ENCODE results near the gene IGFL3.
A peak's percentile ranks its signal among the peaks of the same experiment; 100 is the strongest.

IGFL3 gene

DNA sequence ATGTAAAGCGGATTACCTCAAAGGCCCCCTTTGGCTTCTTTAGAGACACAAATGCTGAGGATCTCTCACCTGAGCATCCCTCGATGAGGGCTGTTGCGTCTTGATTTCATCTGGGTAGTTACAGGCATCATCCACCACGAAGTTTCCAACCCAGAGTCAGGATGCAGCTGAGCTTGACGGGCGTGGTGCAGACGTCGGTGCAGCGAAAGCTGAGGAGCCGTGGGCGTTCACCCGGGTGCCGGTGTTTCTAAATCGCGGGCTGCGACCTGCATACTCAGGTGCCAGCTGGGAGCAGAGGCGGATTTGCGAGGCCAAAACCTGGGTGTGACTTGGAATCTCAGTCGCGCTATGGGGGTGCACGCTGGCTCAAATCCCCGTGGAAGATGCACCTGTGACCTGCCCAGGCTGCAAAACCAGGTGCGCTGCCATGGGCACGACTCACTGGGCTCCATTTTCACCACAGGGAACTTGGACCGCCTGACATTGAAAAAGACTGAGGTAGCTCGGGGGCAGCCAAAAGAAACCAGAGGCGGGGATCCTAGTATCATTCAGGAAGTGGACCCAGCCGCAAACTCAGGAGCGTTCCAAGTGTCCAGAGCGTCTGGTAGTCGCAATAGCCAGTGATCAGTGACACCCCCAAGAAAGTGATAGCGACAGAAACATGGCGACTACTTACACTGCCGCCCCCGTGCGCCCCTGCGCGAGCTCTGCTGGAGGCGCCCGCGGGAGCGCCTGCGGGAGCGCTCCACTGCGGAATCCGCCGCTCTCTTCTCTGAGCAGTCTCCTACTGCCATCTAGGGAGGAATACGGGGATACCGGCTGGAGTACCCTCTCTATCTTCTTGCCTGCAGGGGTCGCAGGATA lies 47.3 kb downstream of the IGFL3 start:
- DNase-seq (ENCODE audit: low read depth in 2 of 2), result peak in 1 of 2 experiments; percentile 32

DNA sequence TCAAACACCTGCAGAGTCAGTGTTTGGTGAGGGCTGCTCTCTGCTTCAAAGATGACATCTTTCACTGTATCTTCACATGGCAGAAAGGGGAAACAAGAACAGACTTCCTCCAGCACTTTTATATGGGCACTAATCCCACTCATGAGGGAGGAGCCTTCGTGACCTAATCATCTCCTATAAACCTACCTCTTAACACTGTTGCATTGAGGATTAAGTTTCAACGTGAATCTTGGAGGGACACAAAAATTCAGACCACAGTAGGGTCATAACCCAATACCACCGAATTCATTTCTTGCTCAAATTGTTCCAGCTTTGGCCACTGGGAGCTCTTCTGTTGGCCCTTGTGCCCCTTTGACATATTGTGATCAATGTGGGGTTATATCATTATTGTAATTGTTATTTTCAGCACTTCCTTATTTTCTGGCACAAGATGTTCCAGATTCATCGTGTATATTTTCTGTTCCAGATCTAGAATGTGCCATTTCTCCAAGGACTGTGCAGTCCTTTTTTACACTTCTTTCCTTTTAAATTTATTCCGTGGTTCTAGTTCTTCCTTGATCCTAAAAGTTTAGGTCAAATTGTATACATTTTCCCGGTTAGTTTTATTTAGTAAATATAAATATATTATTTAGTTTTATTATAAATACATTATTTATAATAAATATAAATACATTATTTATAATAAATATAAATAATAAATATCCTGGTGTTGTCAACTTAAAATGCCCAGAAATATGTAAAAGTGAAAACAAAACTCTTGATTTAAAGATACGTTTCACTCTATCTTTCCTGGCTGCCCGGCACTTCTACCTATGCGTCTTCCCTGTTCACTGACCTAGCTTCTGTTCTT lies 48.2 kb downstream of the IGFL3 start:
- no peak for DNase-seq (ENCODE audit: low read depth in 2 of 2)

DNA sequence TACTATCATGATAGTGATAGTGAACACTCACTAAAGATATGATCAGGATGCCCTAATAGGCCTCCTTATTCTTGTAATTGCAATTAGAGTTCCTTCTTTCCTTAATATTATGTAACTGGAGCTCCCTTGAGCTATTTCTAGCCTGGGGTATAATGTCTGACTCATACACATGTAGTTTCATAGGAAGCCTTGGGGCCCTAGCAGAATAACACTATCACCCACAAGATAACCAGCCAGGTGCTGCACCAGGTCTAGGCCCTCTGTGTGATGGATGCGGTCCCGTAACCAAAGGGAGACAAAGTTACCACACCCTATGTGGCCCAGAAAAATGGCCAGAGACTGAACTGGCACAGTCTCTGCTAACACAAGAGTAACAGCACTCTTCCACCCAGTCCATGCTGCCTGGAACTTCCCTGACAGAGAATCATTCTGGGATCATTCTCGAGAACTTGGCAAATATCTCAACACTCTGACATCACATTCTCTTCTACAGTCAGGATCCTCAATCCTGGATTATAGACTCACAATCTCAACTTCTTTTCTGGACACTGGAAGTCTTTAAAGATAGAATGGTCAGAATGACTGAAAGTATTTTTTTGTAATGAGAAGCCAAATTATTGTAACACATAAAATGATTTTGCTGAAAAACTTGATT lies 51.1 kb downstream of the IGFL3 start:
- DNase-seq (ENCODE audit: low read depth in 2 of 2), result no peak

Measured in stimulated activated CD4-positive, alpha-beta T cell treated with anti-CD3 and anti-CD28 coated beads, Interleukin-12 subunit alpha, Interleukin-12 subunit beta, amount 100 ng/mL, for 24 hours (primary cell).